HepG2 (cell line): ENCODE data around the gene PLD2.

ENCODE experiments used
- AHDC1 ChIP-seq: sonication (generic); formaldehyde crosslinking; IDR thresholded peaks from 2 replicates; pipeline ENCODE4 v1.5.1; 2020; ENCODE audit warnings: mild to moderate bottlenecking, missing genetic modification reagents, borderline replicate concordance
- FOXO4 ChIP-seq: sonication (generic); formaldehyde crosslinking; conservative IDR thresholded peaks from 2 replicates; pipeline ENCODE4 v1.8.1; 2023; ENCODE audit warnings: missing genetic modification reagents
- ZBTB49 ChIP-seq: sonication (generic); formaldehyde crosslinking; IDR thresholded peaks from 2 replicates; pipeline ENCODE4 v1.4.0; 2020; ENCODE audit warnings: missing genetic modification reagents, borderline replicate concordance
- ZNF230 ChIP-seq: sonication (generic); formaldehyde crosslinking; IDR thresholded peaks from 2 replicates; pipeline ENCODE4 v1.4.0; 2020; ENCODE audit warnings: mild to moderate bottlenecking, missing genetic modification reagents
- ZNF407 ChIP-seq: sonication (generic); formaldehyde crosslinking; IDR thresholded peaks from one replicate; pipeline ENCODE4 v1.5.1; 2020; ENCODE audit warnings: mild to moderate bottlenecking, missing genetic modification reagents; ENCODE audit errors: not compliant biosample characterization
- ZNF484 ChIP-seq: sonication (generic); formaldehyde crosslinking; IDR thresholded peaks from 2 replicates; pipeline ENCODE4 v1.5.1; 2020; ENCODE audit warnings: mild to moderate bottlenecking, low read depth, missing genetic modification reagents, borderline replicate concordance

- TF ChIP-seq ZNF230 (CRISPR knock-in tag) (no peak), ZBTB49 (no peak), ZNF407 (CRISPR knock-in tag) (no peak), ZNF484 (CRISPR knock-in tag) (no peak), FOXO4 (CRISPR knock-in tag) (no peak), AHDC1 (CRISPR knock-in tag) (no peak)
These were observed 36.5 kb downstream of the PLD2 start for GRCh38 chr17:4843321-4844000.
